NB4 (cell line): Measurements from ENCODE around the gene SERAC1.
A peak's percentile ranks its signal among the peaks of the same experiment; 100 is the strongest.

Source experiments
- DNase-seq: peaks from one replicate; pipeline ENCODE4 v3.0.0; 2010; ENCODE audit warnings: low read depth
- H3K4me3 ChIP-seq: one replicate; pipeline ENCODE4 v1.5.1; 2011; ENCODE audit warnings: mild to moderate bottlenecking, low read depth, low read length, moderate library complexity
- MYC ChIP-seq: IDR thresholded peaks from 2 replicates; pipeline ENCODE4 v1.6.1; 2011; ENCODE audit warnings: low read depth, low read length
- POLR2A ChIP-seq: IDR thresholded peaks from 2 replicates; pipeline ENCODE4 v1.6.1; 2011; ENCODE audit warnings: mild to moderate bottlenecking; ENCODE audit not compliant: insufficient read length; ENCODE audit errors: extremely low read depth
- TF ChIP-seq, protein P1 (sequence below): IDR thresholded peaks from 2 replicates; pipeline ENCODE4 v1.6.1; 2011; ENCODE audit warnings: low read depth, low read length
- TF ChIP-seq, protein P2 (sequence below): IDR thresholded peaks from one replicate; pipeline ENCODE4 v1.5.1; 2012; ENCODE audit warnings: low read depth, low read length

Gene SERAC1

DNA sequence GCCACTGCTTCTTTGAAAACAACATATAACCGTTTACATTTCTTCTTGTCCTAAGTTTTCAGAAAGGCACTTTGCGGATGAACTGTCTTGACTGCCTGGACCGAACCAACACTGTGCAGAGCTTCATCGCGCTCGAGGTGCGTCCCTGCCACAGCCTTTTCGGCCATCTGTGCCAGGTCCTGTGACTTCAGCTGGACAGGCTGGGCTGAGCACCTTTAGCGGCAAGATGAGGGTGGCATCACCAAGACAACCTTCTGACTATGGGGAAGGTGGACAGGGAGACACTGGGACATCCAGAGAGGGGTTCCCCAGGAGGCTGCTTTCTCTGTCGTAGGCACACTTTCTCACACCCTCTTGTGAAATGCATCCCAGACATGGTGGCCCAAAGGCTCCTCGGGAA, 104.3 kb downstream of the SERAC1 start:
- TF ChIP-seq, protein P1, sequence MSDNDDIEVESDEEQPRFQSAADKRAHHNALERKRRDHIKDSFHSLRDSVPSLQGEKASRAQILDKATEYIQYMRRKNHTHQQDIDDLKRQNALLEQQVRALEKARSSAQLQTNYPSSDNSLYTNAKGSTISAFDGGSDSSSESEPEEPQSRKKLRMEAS: no peak
- TF ChIP-seq, protein P2, sequence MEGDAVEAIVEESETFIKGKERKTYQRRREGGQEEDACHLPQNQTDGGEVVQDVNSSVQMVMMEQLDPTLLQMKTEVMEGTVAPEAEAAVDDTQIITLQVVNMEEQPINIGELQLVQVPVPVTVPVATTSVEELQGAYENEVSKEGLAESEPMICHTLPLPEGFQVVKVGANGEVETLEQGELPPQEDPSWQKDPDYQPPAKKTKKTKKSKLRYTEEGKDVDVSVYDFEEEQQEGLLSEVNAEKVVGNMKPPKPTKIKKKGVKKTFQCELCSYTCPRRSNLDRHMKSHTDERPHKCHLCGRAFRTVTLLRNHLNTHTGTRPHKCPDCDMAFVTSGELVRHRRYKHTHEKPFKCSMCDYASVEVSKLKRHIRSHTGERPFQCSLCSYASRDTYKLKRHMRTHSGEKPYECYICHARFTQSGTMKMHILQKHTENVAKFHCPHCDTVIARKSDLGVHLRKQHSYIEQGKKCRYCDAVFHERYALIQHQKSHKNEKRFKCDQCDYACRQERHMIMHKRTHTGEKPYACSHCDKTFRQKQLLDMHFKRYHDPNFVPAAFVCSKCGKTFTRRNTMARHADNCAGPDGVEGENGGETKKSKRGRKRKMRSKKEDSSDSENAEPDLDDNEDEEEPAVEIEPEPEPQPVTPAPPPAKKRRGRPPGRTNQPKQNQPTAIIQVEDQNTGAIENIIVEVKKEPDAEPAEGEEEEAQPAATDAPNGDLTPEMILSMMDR: no peak
- no peak for DNase-seq
- H3K4me3 ChIP-seq: no peak overlapping the region

DNA sequence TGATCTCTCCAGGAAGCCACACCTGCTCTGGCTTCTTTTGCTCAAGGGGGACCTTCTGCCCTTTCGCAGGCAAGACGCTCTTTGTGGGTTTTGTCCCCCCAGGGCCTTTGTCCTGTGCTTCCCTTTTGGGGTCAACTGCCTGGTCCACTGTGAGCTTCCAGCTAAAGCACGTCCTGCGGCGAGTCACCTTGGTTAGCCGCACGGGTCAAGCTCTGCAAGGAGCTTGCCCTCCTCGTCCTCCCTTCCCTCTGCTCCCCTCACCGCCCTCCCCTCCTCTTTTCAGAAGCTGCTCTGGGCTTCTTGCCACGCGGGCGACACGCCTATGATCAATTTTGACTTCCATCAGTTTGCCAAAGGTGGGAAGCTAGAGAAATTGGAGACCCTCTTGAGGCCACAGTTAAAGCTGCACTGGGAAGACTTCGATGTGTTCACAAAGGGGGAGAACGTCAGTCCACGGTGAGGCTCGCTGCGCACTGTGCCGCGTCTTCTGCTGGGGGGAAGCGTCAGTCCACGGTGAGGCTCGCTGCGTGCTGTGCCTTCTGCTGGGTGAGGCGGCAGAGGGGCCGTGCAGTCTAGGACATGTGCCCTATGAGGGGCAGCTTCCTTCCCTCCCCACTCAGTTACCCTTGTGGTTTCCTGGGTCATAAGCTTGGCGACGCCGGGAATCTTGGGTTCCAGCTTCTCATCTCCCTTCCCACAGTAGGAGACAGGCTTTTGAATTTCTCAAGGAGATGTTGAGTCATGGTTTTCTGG, 106.2 kb downstream of the SERAC1 start:
- no peak overlapping the region for H3K4me3 ChIP-seq
- DNase-seq: no peak
- no peak for TF ChIP-seq POLR2A
- no peak for TF ChIP-seq MYC
- TF ChIP-seq, protein P1: no peak
- TF ChIP-seq, protein P2: no peak

DNA sequence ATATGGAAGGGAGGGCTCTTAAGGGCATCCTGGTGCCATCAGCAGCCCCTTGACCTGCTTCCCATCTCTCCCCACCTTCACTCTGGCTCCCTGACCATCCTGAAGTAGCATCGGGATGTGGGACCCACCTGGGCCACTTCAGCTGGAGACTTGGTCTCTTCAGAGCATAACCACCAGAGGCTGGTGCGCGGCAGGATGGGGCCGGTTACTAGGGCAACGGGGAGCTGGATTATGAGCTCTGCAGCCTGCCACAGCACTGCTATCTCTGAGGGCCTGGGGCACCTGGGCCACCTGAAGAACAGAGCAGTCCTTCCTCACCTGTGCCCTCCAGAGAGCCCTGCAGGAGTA, 106.7 kb downstream of the SERAC1 start:
- H3K4me3 ChIP-seq: no peak overlapping the region
- no peak for DNase-seq
- TF ChIP-seq, protein P1: no peak
- TF ChIP-seq, protein P2: no peak
- TF ChIP-seq MYC: no peak
- no peak for TF ChIP-seq POLR2A

DNA sequence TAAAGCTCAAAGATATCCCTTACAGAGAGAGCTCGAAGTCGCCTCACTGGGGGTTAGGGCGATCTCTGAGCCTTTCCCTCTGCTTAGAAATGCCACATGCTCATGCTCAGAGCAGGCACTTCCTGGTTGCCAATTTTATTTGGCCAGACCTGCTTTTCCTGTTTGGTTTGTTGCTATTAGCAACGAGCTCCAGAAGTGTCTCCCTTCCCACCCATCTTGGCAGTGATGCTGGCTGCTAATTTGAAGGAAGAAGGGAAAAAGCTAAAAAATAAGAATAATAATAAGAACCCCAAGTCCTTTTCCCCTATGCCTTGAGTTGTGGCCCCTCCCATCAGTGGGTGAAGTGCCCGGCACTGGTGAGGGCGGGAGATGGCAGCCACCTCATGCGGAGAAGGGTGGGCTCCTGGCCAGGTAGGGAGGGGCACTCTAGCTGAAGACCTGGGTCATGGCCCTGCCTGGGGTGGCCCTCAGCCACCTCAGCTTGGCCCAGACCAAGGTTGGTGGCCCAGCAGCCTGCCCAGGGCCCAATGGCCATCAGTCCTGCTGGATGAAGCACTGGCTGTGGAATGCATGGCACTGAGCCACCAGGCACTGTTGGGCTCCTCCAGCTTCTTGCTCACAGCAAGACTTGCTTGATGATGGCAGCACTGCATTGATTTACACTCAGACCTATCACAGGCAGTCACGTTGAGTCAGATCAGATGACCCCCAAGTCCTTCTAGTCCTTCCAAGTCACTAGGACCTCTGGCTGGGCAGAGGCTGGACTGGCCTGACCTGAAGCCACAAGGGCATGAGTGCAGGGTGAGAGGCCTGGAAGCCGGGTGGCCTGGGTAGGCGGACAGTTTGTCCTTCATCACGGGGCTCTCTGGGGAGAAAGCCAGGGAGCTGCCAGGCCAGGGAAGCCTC, 107.4 kb downstream of the SERAC1 start:
- DNase-seq: peak; percentile 44
- no peak overlapping the region for H3K4me3 ChIP-seq
- TF ChIP-seq, protein P1: no peak
- TF ChIP-seq, protein P2: no peak
- TF ChIP-seq MYC: no peak
- TF ChIP-seq POLR2A: no peak
